Endothelial cell (in vitro differentiated cells): ENCODE data around the gene UBASH3A. TPM values are rescaled to one million over a fixed set of nuclear protein-coding genes. Genes with fewer than 3 reads are reported as not detected.

Source experiments
- DNase-seq: peaks from one replicate; pipeline ENCODE4 v3.0.0; 2021; ENCODE audit warnings: low spot score
- H3K27ac Mint-ChIP-seq: one replicate; pipeline ENCODE4 v1.8.0; 2021; ENCODE audit warnings: mixed read lengths, inconsistent platforms; ENCODE audit not compliant: unreplicated experiment
- H3K27me3 Mint-ChIP-seq: one replicate; pipeline ENCODE4 v1.8.0; 2021; ENCODE audit warnings: mild to moderate bottlenecking, moderate library complexity, mixed read lengths, inconsistent platforms; ENCODE audit not compliant: unreplicated experiment
- H3K36me3 Mint-ChIP-seq: one replicate; pipeline ENCODE4 v1.8.0; 2021; ENCODE audit warnings: mild to moderate bottlenecking, low read depth, mixed read lengths, inconsistent platforms; ENCODE audit not compliant: unreplicated experiment
- H3K4me1 Mint-ChIP-seq: one replicate; pipeline ENCODE4 v1.8.0; 2021; ENCODE audit warnings: mild to moderate bottlenecking, mixed read lengths, inconsistent platforms; ENCODE audit not compliant: unreplicated experiment
- H3K4me3 Mint-ChIP-seq: one replicate; pipeline ENCODE4 v1.8.0; 2021; ENCODE audit warnings: mild to moderate bottlenecking, mixed read lengths, inconsistent platforms; ENCODE audit not compliant: unreplicated experiment
- H3K9me3 Mint-ChIP-seq: one replicate; pipeline ENCODE4 v1.8.0; 2021; ENCODE audit warnings: mixed read lengths, inconsistent platforms; ENCODE audit not compliant: unreplicated experiment
- CTCF ChIP-seq: fragments of 200-600 bp; sonication (generic); IDR thresholded peaks from one replicate; pipeline ENCODE4 v1.5.0; 2021; ENCODE audit warnings: antibody characterized with exemption; ENCODE audit not compliant: unreplicated experiment
- total RNA-seq: library from RNA; stranded (reverse); fragmentation: NEBNext Ultra II Directional; extraction: Animal tissue kit (Norgen Biotek cat#: 25700); gene quantifications from one replicate; pipeline ENCODE4 v1.2.1, GENCODE V29; 2021; ENCODE audit not compliant: unreplicated experiment

UBASH3A gene
- total RNA-seq, 1 donor from 2014 or later = not detected

GRCh38 chr21:42460391-42461184 is 56.9 kb downstream of the UBASH3A start:
- no peak for DNase-seq
- peaks cover 5% of the 10 kb centered on the region for H3K27me3 Mint-ChIP-seq
- no peak for TF ChIP-seq CTCF
- H3K36me3 Mint-ChIP-seq = no peaks in the 10 kb centered on the region
- no peaks in the 10 kb centered on the region for H3K9me3 Mint-ChIP-seq
- H3K4me1 Mint-ChIP-seq = peaks cover 36% of the 10 kb centered on the region
- H3K27ac Mint-ChIP-seq = no peak overlapping the region
- no peak overlapping the region for H3K4me3 Mint-ChIP-seq

DNA sequence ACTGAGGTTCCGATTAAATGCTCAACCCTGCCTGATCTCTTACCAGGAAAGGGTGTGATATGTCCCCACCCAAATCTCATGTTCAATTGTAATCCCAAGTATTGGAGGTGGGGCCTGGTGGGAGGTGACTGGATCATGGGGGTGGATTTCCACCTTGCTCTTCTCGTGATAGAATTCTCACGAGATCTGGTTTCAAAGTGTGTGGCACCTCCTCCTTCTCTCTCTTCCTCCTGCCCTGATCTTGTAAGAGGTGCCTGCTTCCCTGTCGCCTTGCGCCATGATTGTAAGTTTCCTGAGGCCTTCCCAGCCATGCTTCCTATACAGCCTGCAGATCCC is 57.5 kb downstream of the UBASH3A start:
- H3K36me3 Mint-ChIP-seq = no peaks in the 10 kb centered on the region
- H3K4me1 Mint-ChIP-seq = peaks cover 36% of the 10 kb centered on the region
- no peak for DNase-seq

DNA sequence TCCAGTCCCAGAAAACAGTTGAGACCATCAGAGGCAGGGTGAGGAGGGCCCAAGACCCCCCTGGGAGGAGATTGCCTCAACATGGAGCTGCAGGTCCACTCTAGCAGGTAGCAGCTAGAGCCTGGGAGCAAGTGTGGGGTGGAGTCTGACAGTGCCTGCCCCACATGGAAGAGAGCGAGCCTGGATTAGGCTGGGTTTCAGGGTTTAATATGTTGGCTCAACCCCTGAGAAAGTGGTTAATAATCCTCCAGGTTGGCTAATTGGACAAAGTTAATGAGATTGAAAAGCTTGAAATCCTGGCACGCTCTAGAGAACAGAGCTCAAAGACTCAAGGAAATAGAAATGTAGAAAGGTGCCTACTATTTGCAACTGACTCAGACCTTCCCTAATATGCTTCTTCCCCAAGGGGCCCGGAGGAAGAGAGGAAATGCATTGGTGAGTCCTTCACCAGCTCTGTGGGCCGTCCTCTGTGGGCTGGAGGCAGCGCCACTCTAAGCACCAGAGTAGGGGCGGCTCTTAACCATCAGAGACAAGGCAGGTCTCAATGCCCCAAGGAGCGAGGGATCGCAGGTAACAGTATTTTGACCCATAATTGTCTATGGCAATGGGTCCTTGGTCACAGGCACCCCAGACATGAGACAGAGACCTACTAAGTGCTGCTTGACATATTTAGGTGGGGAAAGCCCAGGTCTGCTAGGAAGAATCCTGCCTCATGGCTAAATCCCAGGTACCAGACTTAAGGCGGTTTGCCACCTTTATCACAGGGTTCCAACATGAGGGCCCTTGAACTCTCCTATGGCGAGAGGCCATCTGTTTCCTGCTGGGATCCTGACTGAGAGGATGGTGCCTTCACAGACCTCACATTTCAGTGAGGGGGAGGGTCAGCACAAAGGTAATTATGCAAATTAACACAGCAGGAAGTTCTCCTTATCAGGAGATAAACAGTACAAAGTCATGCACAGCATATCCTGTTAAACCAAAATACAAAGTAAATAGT is 58.5 kb downstream of the UBASH3A start:
- no peak overlapping the region for H3K4me3 Mint-ChIP-seq
- no peak for TF ChIP-seq CTCF
- no peaks in the 10 kb centered on the region for H3K36me3 Mint-ChIP-seq
- H3K4me1 Mint-ChIP-seq = peaks cover 36% of the 10 kb centered on the region
- H3K27ac Mint-ChIP-seq = peak overlapping the region; percentile 62
- peaks cover 6% of the 10 kb centered on the region for H3K27me3 Mint-ChIP-seq
- no peak for DNase-seq
- no peaks in the 10 kb centered on the region for H3K9me3 Mint-ChIP-seq

More for the DNA sequence above, 57.5 kb downstream of the UBASH3A start:
- Mint-ChIP-seq H3K9me3 (no peaks in the 10 kb centered on the region), H3K4me3 (no peak overlapping the region), H3K27me3 (peaks cover 6% of the 10 kb centered on the region), H3K27ac (no peak overlapping the region)
- no peak for TF ChIP-seq CTCF

DNA sequence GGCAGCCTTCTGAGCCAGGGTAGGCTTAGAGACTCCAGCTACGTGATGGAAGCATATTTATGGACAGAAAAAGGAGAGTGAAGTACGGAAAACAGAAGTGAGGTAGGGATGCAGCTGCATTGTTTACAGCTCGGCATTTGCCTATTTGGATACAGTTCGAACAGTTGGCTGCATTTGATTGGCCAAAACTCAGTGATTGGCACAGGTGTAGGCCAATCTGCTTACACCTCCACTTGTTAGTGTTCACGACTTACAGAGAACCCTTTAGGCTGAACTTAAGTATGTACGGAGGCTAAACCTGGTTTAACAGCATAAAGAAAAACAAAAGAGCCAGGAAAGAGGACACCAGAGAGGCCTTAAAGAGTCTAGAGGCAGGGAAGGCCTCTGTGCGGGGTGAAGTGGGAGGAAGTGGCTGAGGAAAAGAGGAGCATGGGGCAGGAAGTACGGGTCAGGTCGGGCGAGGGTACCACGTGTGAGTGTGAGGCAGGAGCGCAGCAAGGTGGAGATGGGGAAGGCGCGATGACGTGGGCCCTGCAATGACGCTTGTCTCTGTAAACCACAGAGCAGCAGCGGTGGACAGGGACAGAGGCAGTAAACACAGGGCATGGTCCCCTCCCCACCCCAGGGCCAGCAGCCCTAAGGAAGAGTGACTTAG is 60.3 kb downstream of the UBASH3A start:
- no peaks in the 10 kb centered on the region for H3K9me3 Mint-ChIP-seq
- no peak overlapping the region for H3K4me3 Mint-ChIP-seq
- no peaks in the 10 kb centered on the region for H3K36me3 Mint-ChIP-seq
- peaks cover 39% of the 10 kb centered on the region for H3K4me1 Mint-ChIP-seq
- DNase-seq = peak; percentile 56
- H3K27me3 Mint-ChIP-seq = peaks cover 8% of the 10 kb centered on the region
- no peak for TF ChIP-seq CTCF
- H3K27ac Mint-ChIP-seq = no peak overlapping the region
